Measurements from ENCODE around the gene SLC25A2.

The SLC25A2 gene

GRCh38 chr5:141306630-141307029 lies 2.8 kb upstream of the SLC25A2 start:
- no peak for DNase-seq

- DNase-seq, result no peak
These were observed 5.5 kb downstream of the SLC25A2 start for GRCh38 chr5:141298376-141298775.

GRCh38 chr5:141272906-141273305 lies 30.9 kb downstream of the SLC25A2 start:
- no peak for DNase-seq

- DNase-seq, result no peak
These were observed 34.7 kb downstream of the SLC25A2 start for GRCh38 chr5:141269195-141269594.

GRCh38 chr5:141261238-141261546 lies 42.7 kb downstream of the SLC25A2 start:
- DNase-seq, result no peak

- DNase-seq, result no peak
These were observed 43.2 kb downstream of the SLC25A2 start for GRCh38 chr5:141260458-141261237.

- no peak for DNase-seq
These were observed 44.9 kb downstream of the SLC25A2 start for GRCh38 chr5:141258948-141259347.

GRCh38 chr5:141258464-141258863 lies 45.4 kb downstream of the SLC25A2 start:
- no peak for DNase-seq

Data from NCI-H2171 (cell line).